Pancreas (tissue), 10 donors: ENCODE results near the gene CARS2. TPM values are rescaled to one million over a fixed set of nuclear protein-coding genes. Genes with fewer than 3 reads are reported as not detected.
"Not testable (repeated sequence)": the region's sequence is repeated elsewhere in the genome, so short reads cannot be mapped to it uniquely, and the experiment has no call there.

ENCODE experiments used
- ATAC-seq, 4 donors: fragments of 200-7000 bp; cut with Tn5 transposase; one replicate each; pipeline versions ENCODE4 v1.8.0 to v1.9.1; 2020; ENCODE audit warnings: mild to moderate bottlenecking in 4 of 4, moderate library complexity in 4 of 4
- DNase-seq, 6 donors: peaks; one replicate each; pipeline ENCODE4 v3.0.0-alpha.2; 2020
- FAIRE-seq: peaks from 2 replicates; lab custom pipeline; 2012; peaks lifted over from hg19 to GRCh38; lab: Jason Lieb, UNC
- H3K27ac ChIP-seq, 4 donors: fragments of 200-600 bp; sonication (generic); 1 replicate in 3 of 4; 2 replicates in 1 of 4; pipeline versions ENCODE4 v1.5.0 to v1.8.0; 2020
- H3K27me3 ChIP-seq, 4 donors: fragments of 200-600 bp; one replicate each; pipeline ENCODE4 v1.8.0; 2021
- H3K36me3 ChIP-seq, 3 donors: fragments of 200-600 bp; sonication (generic) in 1 of 3; one replicate each; pipeline versions ENCODE4 v1.5.0 to v1.8.0; 2020 to 2021
- H3K4me1 ChIP-seq, 3 donors: fragments of 200-600 bp; one replicate each; pipeline ENCODE4 v1.8.0; 2021
- H3K4me3 ChIP-seq, 4 donors: fragments of 200-600 bp; sonication (generic) in 2 of 4; one replicate each; pipeline versions ENCODE4 v1.5.0 to v1.8.0; 2020 to 2021
- H3K9me3 ChIP-seq, 4 donors: fragments of 200-600 bp; one replicate each; pipeline ENCODE4 v1.8.0; 2021
- WGBS, 2 donors: extraction: QIAGEN DNeasy Blood & Tissue Kit; methylation state at CpG; one replicate each; pipeline ENCODE4 v1.1.7; 2013; 5-methylcytosine and 5-hydroxymethylcytosine counted together
- intact Hi-C, 3 donors: fragments of 100-400 bp; cut with DNase I; formaldehyde crosslinking; loops; one replicate each; pipeline versions ENCODE4 v1.11.1 to v1.14.2; 2022
- polyA plus RNA-seq, 2 donors: library from polyadenylated mRNA; stranded (reverse); fragments of 200-250 nt; gene quantifications; one replicate each; pipeline ENCODE4 v1.2.3, GENCODE V29; 2013
- total RNA-seq, 6 donors: library from RNA; stranded (reverse); fragmentation: NEBNext Ultra II Directional in 4 of 6; extraction: Animal tissue kit (Norgen Biotek cat#: 25700) in 4 of 6; gene quantifications; one replicate each; pipeline versions ENCODE4 v1.2.1 to v1.2.4, GENCODE V29; 2021 to 2023
- TF ChIP-seq, protein P1 (sequence below), 4 donors: fragments of 200-600 bp; sonication (generic) in 3 of 4; IDR thresholded peaks; one replicate each; pipeline versions ENCODE4 v1.5.0 to v1.8.0; 2021; ENCODE audit warnings: antibody characterized with exemption in 4 of 4
- donor health status: healthy with polysubstance abuse.
- donor health status: DM: no; HTN: no; CAD: no; lungs with moderate emphysema.
- donor health status: DM: no; HTN: no; CAD: no.
- donor health status: control.
- donor health status: control.
- donor health status: Bipolar disorder and iron deficiency.
- donor health status: DM: yes; HTN: yes; CAD: no.
- donor health status: DM: no; HTN: no; CAD: no.
- donor health status: DM: no; HTN: no; CAD: no.
- donor health status: DM: yes; HTN: yes; CAD: no.

The CARS2 gene
- total and polyA plus RNA-seq, 8 donors: 18.2 to 98.7 (median 23.7) TPM

DNA sequence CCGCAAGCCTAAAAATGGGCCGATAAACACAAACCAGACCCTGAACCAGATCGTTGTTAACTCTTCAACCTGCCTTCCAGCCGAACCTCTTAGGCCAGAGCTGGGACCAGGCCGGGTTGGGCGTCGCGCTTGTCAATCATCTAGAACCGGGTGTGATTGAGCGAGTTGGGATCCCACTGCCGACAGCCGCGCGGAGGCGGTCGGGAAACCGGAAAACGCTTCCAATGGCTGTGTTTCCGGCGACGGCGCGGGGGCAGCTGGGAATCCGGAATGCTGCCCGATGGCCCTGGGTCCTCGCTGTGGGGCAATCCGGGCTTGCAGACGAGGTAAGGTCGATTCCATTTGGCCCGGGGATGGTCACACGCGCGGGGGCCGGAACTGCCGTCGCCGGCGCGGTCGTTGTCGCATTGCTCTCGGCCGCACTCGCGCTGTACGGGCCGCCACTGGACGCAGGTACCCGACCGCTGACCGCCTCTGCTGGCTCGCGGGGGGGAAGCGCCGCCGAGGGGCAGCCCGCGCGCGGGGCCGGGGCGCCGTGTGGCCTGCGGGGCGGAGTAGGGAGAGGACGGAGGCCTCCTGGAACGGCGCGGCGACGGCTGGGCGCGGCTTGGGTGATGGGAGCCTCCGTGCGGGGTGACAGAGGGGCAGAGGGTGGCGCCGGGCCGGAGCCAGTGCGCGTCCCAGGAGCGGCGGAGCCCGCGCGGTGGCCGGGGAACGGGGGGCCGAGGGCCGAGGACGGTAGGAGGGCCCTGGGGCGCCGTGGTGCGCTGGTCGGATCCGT lies 90.4 kb downstream of the CARS2 start, which contains the start of gene NAXD:
Gene NAXD, plus strand, starts transcription at position 224 of the 781 bp plus-strand sequence. Its CDS starts 57 bp downstream, at position 281.
- peak; percentile 81 to 91 (median 88) for ATAC-seq
- Histone ChIP-seq H3K4me1 (peaks cover 21 to 33% (median 22%) of the 10 kb centered on the region in 3 donors), H3K36me3 (no peaks in the 10 kb centered on the region), H3K27ac (peak within 1 kb of the TSS; percentile 78 to 94 (median 90)), H3K4me3 (peak within 1 kb of the TSS; percentile 74 to 98 (median 94)), H3K27me3 (no peaks in the 10 kb centered on the region), H3K9me3 (no peaks in the 10 kb centered on the region)
- 1% methylated on average over 70 to 95 of the region's 95 CpGs for WGBS, 2 donors
- TF ChIP-seq, protein P1, sequence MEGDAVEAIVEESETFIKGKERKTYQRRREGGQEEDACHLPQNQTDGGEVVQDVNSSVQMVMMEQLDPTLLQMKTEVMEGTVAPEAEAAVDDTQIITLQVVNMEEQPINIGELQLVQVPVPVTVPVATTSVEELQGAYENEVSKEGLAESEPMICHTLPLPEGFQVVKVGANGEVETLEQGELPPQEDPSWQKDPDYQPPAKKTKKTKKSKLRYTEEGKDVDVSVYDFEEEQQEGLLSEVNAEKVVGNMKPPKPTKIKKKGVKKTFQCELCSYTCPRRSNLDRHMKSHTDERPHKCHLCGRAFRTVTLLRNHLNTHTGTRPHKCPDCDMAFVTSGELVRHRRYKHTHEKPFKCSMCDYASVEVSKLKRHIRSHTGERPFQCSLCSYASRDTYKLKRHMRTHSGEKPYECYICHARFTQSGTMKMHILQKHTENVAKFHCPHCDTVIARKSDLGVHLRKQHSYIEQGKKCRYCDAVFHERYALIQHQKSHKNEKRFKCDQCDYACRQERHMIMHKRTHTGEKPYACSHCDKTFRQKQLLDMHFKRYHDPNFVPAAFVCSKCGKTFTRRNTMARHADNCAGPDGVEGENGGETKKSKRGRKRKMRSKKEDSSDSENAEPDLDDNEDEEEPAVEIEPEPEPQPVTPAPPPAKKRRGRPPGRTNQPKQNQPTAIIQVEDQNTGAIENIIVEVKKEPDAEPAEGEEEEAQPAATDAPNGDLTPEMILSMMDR (IDR thresholded peaks at IDR 0.05): no peak
- intact Hi-C loops: no loop called here
- peak; percentile 72 for FAIRE-seq
- DNase-seq: peak; percentile 90 to 96 (median 92)

DNA sequence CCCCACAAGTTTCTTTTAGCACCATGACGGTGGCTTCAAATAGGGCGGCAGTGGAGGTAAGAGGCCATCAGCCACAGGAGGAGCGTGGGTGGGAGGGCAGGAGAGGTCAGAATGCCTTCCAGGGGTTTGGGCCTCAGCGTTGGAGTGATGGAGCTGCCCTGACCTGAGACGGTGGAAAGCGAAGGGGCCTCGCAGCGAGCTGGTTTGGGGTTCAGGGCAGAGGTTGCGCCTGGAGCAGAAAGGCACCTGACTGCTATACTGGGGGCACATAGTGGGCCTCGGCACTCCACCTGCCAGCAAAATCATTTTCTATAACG lies 91.0 kb downstream of the CARS2 start:
- no peaks in the 10 kb centered on the region for H3K9me3 ChIP-seq
- ATAC-seq: no peak
- peak in 1 of 6 donors; percentile 37 for DNase-seq
- peak overlapping the region; percentile 78 to 94 (median 90) for H3K27ac ChIP-seq
- H3K4me3 ChIP-seq: peak overlapping the region; percentile 74 to 98 (median 94)
- H3K36me3 ChIP-seq: no peaks in the 10 kb centered on the region
- 83 to 84% methylated on average over 11 of the region's 11 CpGs for WGBS, 2 donors
- intact Hi-C loops: no loop called here
- no peak for FAIRE-seq
- peaks cover 21 to 32% (median 22%) of the 10 kb centered on the region in 3 donors for H3K4me1 ChIP-seq
- TF ChIP-seq, protein P1 (IDR thresholded peaks at IDR 0.05): no peak
- no peaks in the 10 kb centered on the region for H3K27me3 ChIP-seq

GRCh38 chr13:110610955-110611595 lies 94.8 kb downstream of the CARS2 start:
- intact Hi-C loops: no loop called here
- Histone ChIP-seq H3K27me3 (no peaks in the 10 kb centered on the region), H3K36me3 (no peaks in the 10 kb centered on the region), H3K4me1 (peaks cover 0 to 4% (median 0%) of the 10 kb centered on the region in 3 donors), H3K9me3 (no peaks in the 10 kb centered on the region), H3K27ac (no peak overlapping the region), H3K4me3 (no peak overlapping the region)
- TF ChIP-seq, protein P1 (IDR thresholded peaks at IDR 0.05): no peak
- DNase-seq (no peak), ATAC-seq (no peak), FAIRE-seq (no peak)
- WGBS, 2 donors: 73 to 85% methylated on average over 12 of the region's 12 CpGs

- intact Hi-C loops: no loop called here
- no peak for ATAC-seq
- Histone ChIP-seq H3K4me1 (no peaks in the 10 kb centered on the region), H3K4me3 (no peak overlapping the region), H3K9me3 (no peaks in the 10 kb centered on the region), H3K36me3 (no peaks in the 10 kb centered on the region), H3K27ac (no peak overlapping the region), H3K27me3 (no peaks in the 10 kb centered on the region)
- WGBS, 2 donors: 55 to 69% methylated on average over 3 of the region's 3 CpGs
- DNase-seq: no peak
- no peak for FAIRE-seq
- TF ChIP-seq, protein P1 (IDR thresholded peaks at IDR 0.05): no peak
These were observed 98.2 kb downstream of the CARS2 start for GRCh38 chr13:110607675-110608224.

GRCh38 chr13:110606281-110606680 lies 99.6 kb downstream of the CARS2 start:
- H3K36me3 ChIP-seq, ATAC-seq, H3K4me3 ChIP-seq, DNase-seq, H3K4me1 ChIP-seq, FAIRE-seq, intact Hi-C loops, H3K27ac ChIP-seq, H3K27me3 ChIP-seq, H3K9me3 ChIP-seq: not testable (repeated sequence)
- 90 to 100% methylated on average over 5 to 30 of the region's 33 CpGs for WGBS, 2 donors
